HS-27A (cell line): ENCODE data around the gene DGKI.
A peak's percentile ranks its signal among the peaks of the same experiment; 100 is the strongest.

Source experiments
- DNase-seq: peaks from one replicate; pipeline ENCODE4 v3.0.0-alpha.2; 2012; ENCODE audit warnings: low read depth, missing footprints

DGKI gene

DNA sequence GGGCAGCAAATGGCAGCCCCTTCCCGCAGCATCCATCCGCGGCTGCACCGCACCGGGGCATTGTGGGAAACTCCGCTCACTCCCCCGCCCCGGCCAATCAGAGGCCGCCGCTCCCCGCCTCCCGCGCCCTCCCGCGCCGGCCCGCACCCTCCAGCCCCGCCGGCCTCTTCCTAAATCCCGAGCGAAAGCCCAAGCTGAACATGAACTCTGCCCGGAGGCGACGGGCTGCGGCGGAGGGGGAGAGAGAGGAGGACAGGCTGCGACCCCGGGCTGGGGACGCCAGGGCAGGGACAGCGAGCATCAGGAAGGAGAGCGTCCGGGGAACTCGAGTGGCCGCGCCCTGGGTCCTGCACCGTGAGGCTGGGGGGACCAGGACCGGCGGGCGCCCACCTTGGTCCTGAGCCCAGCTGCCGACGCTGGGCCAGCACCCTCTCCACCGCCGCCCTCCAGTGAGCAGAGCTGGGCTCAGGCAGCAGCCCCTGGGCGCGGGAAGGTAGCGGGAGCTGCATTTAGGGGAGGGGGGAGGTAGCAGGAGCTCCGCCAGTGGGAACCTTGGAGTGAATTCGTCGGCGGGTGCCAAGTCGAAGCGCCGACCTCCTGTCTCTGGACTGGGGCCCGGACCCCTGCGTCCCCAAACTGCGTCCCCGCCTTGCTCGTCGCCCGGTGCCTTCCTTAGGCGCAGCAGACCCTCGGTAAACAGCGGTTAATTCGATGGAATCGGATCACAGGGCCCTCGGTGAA lies at the start of gene DGKI:
Gene DGKI (minus strand): TSS at position 148 of the 741 bp plus-strand sequence.
- DNase-seq, result no peak

GRCh38 chr7:137895301-137896221 lies 48.8 kb upstream of the DGKI start:
- no peak for DNase-seq

DNA sequence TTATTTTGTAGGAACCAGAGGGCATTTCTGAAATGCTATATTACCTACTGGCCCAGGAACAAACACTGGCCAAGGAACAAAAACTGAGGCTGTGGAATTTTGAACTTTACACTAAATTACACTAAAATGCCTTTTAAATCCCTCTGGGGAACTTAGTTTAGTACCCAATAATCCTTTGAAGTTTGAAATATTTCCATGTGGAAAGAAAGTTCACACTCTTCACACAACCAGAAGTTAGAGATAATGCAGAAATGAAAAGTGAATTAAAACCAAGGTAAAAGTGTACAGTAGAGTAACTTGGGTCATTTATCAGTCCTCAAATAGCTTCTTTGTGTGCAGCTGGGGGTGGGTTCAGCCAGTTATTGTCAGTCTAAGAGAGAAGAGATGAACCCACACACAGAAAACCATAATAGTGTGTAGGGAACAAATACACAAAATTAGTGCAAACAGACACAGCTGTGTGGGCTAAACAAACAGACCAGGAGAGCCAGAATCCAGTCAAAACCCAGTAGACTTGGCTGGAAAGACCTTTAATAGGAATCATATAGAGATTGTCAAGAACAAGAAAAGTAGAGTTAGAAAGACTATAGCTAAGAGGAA lies 46.5 kb upstream of the DGKI start:
- no peak for DNase-seq

DNA sequence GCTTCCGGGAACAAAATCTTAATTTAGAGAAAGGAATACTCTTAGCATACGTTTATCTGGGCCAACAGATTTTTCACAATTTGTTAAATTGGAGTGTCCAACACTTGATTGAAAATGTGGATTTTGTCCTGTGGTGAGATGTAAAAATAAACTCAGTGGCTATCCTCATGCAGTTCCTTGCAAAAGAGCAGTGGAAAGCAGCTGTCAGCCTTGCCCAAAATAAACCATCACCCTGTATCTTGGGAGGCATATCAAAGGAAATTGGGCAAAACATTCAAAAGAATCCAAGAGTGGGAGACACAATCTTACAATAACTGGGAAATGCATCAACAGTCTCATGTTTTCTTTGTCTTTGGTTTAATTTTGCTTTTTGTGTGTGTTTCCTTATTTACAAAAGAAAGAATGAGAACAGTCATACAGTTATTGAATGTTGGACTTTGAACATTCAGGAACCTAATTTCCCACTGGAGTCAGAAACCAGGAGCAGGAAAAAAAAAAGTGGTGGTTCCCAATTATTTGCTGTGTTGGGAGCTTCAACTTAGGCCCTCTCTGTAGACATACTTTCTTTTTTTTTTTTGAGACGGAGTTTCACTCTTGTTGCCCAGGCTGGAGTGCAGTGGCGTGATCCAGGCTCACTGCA lies 44.4 kb upstream of the DGKI start:
- no peak for DNase-seq

GRCh38 chr7:137890449-137890921 lies 43.7 kb upstream of the DGKI start:
- no peak for DNase-seq

DNA sequence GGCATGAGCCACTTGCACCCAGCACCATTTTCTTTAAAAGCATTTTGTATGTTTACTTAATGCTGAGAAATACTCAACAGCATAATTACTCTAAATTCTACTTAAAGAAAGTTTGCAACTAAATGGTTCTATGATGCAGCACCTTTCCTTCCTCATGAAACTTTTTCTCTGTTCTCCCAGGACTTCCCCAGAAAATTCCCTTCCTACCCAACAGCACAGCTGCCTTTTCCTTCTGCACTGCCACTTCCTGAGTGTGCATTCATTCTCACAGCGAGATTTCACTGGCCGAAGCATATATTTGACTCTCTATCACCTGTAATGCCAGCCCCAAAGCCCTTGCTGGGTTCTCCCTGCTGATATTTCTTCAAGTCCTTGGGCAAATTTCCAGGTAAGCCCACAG lies 41.5 kb upstream of the DGKI start:
- no peak for DNase-seq

GRCh38 chr7:137886746-137887145 lies 40.0 kb upstream of the DGKI start:
- no peak for DNase-seq

- DNase-seq, result no peak
Observed at GRCh38 chr7:137886281-137886680, 39.5 kb upstream of the DGKI start.

DNA sequence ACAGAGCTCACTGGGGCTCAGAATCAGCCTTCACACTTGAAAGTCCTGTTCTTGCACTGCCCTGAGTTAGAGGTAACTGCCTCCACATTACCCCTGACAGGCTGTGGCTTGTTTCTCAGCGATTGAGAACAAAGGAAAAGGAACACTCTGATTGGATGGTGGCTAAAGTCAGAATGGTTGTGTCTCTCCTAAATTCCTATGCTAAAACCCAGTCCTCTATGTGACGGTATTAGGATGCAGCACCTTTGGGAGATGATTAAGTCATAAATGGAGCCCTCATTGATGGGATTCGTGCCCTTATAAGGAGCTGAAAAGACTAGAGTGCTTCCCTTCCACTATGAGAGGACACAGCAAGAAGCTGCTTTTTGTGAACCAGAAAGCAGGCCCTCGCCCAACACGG lies 38.9 kb upstream of the DGKI start:
- no peak for DNase-seq

DNA sequence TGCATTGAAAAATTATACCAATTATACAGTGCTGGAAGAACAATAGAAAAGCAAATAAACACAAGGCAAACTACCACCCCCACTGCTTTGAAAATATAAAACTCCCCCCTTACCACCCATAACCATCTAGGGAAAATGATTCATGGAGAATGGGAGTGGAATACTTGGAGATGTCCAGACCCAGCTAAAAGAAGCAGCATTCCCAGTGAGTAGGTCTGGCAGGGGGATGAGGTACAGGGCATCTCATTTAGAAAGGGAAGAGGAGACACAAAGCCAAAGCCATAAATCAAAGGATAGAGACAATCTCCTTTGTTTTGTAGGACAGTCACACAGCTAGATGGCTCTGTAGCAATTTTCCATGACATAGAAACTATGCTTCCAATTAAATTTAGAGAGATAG lies 36.0 kb upstream of the DGKI start:
- no peak for DNase-seq

DNA sequence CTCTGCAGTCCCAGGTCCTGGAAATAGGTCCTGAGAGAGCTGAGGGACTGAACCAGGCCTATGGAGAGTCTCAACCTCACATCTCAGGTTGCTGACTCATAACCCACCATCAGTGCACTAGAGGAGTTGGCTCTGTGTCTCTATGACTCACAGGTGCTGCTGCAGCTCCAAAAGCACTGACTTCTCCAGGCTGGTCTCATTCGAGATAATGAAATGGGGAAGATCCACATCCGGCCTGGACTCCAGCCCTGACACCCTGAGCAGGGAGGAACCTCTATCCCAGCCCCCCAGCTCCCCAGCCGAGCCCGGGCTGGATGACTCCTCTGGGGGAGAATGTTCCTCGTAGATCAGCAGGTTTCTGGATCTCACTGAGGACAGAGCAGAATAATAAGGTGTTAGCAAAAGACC lies 35.5 kb upstream of the DGKI start:
- peak; percentile 78 for DNase-seq

DNA sequence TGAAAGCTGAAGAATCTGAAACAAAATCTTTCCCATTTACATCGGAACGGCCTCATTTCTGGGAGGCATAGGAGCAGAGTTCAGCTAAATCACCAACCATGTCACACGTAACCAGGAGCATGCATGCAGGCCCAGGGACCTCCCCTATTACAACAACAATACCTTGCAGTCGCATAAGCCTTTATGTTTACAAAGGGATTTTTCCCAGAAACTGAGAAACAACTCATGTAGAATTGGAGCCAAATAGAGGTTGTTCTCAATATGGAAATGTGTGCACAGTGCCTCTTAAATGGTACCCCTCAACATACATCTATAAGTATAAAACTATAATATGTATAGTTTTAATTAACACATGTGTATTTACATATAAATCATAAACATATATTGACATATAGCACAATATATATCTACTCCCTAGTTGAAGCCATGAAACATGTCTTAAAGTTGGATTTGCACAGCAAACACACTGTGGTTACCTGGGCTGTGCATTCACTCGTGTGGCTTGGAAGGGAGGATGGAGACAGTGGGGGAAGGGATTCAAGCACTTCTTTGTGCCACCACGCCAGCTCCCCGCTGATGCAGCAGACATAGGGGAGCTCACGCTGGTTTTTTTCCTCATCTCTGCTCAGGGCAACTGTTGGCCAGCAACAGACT lies 35.0 kb upstream of the DGKI start:
- DNase-seq, result no peak

- DNase-seq, result no peak
Observed at GRCh38 chr7:137880432-137880831, 33.7 kb upstream of the DGKI start.

GRCh38 chr7:137879357-137880158 lies 32.8 kb upstream of the DGKI start:
- DNase-seq, result no peak

- no peak for DNase-seq
Observed at GRCh38 chr7:137878333-137878961, 31.7 kb upstream of the DGKI start.

DNA sequence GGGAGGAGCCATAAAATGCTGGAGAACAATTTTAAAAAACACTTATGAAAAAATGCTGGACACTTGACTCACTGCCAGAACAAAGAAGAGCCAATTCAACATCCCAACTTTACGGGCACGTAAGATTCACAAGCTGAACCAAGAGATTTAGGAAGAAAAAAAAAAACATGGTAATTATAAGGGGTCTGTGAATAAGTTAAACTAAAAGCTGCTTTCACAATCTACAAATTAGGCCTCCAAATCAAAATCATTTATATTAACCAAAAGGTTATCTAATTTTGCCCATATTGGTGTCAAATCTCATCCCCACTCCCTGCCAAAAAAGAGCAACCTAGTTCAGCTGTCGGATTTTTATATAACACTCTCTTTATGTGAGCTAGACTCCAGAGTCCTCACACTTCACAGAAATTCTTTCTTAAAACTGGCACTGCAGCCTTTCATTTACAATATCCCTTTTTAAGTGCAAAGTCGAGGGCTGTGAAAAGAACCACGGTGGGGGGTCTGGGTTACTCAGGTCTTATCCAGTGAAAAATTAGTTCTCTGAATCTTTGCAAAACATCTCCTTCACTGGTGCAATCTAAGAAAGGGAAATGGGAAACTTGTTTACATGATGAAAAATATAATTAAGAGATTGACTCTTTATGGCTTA lies 30.4 kb upstream of the DGKI start:
- no peak for DNase-seq

DNA sequence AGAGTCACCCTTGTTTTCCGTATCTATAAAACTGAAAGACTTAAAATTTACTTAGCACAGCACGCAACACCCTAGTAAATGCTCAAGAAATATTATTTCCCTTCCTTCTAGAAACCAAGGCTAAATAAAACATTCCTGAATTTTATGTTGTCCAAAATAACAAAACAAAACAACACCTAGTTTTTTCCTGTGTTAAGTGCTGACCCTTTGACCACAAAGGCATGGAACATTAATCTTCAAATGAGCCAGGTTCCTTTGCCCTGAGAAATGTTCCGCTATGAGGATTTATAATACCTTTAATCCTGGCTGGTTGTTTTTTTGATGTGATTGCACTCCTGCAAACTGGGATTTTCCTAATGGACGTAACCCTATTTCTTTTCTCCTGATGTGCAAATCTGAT lies 29.0 kb upstream of the DGKI start:
- no peak for DNase-seq

DNA sequence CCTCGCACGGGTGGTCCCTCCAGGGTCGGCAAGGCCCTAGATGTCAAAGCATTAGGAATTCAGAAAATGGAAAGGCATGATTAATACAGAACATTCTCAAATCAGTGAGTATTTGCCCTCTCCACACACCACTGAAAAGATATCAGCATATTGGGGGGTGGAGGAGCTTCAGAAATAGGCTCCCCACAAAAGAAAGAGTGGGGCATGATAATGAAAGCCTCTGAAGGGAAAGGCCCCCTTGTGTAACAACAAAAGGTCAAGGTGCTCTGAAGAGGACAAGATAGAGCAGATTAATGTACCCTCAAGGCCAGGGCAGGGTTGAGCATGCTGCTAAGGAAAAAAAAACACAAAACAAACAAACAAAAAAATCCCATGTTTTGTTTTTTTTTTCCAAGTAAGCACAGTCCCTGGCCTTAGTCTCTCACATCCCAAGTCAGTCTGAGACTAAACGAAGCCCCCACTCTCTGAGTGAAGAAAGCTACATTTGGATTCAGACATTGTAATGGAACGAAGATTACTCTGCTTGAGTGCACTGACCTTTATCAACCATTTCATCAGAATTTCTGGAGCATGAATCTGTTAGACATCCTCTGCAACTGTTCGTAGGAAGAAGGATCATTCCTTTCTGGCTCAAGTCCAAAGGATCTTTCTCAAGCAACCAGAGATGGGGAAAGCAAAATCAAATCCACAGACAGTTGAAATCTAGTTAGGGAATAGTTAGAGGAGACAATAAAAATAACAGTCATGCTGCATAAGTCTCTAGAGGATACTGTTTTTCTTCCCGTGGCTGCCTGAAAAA lies 27.4 kb upstream of the DGKI start:
- DNase-seq, result no peak

DNA sequence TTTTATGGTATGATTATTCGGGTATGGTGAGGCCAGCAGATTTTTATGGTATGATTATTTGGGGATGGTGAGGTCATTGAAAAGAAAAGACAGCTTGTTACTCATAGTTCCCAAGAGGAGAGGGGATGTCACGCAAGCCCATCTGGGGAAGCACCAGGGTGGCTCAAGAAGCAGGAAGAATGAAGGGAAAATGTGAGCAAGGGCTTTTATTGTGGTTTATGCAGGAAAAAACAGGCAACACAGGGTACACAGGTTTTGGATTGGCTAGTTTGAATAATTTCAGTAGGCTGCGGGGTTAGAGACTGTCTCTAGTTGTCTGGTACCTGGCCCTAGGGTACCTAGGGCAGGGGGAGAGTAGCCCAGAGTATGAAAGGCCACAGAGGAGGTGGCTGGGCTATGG lies 26.8 kb upstream of the DGKI start:
- no peak for DNase-seq
